GM18861 (cell line): ENCODE results near the gene MTARC2.
"Not testable (repeated sequence)": the region's sequence is repeated elsewhere in the genome, so short reads cannot be mapped to it uniquely, and the experiment has no call there.

Source experiments
- ATAC-seq: cut with Tn5 transposase; IDR thresholded peaks from one replicate; pipeline ENCODE4 v1.9.1; 2021; ENCODE audit not compliant: unreplicated experiment

The MTARC2 gene

DNA sequence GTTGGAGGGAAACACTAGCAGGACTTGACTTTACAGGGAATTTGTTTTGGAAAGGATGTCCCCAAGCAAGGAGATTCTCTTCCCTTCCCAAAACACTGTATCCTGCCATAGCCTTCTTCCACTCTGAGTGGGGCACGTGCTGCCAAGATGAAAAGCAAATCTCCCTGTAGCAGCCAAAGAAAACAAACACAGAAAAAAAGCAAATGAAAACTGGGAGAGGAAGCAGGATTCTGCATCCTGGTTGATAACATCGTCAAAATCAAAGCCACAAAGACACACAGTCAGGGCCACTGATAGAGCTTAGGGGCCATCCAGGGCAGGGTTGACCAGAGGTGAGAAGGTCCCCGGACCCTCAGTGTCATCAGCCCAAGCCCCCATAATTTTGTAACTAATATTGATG is 16.0 kb upstream of the MTARC2 start:
- no peak for ATAC-seq

DNA sequence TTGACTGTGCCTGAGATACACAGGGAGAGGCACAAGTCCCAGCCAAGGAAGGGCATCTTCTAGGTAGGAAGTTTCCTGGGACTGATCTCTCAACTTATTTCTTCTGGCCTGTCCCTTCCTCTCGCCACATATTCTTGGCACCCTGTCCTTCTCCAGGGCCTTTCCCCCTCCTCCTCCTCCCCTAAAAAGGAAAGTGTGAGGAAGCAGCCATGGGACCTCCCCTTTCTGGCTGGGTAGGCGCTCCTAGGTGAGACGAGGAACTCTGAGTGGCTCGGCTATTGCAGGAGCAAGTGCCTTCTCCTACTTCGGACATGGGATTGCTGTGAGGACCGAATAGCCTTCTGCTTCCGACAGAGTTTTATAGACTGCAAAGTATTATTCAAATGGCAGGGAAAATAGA is 15.5 kb upstream of the MTARC2 start:
- ATAC-seq, result no peak

DNA sequence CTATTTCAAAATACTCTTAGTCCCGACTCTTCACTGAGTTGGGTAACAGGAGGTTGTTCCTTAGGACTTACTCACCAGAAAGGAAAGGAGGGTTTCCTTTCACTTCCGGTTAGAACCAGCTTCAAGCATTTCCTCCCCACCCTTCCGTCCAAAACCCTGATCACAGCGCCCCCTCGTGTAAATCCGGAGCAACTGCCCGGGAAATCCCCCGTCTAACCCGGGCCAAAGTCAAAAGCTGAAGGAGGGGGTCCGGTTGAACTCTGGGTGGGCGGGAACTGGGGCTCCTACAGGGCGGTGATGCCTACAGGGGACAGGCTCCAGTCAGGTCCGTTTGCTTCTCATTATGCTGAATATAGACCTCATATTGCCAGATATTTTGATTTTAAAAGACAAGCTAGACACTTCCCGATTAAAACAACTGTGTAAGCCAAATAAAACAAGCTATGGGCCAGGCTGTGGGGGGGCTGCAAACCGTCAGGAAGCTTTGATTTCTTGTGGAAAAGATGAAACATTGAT is 15.0 kb upstream of the MTARC2 start:
- peak; percentile 77 for ATAC-seq

- ATAC-seq, result no peak
Measured at GRCh38 chr1:220734571-220735326, 13.4 kb upstream of the MTARC2 start.

GRCh38 chr1:220736283-220736682 is 11.8 kb upstream of the MTARC2 start:
- not testable (repeated sequence) for ATAC-seq

DNA sequence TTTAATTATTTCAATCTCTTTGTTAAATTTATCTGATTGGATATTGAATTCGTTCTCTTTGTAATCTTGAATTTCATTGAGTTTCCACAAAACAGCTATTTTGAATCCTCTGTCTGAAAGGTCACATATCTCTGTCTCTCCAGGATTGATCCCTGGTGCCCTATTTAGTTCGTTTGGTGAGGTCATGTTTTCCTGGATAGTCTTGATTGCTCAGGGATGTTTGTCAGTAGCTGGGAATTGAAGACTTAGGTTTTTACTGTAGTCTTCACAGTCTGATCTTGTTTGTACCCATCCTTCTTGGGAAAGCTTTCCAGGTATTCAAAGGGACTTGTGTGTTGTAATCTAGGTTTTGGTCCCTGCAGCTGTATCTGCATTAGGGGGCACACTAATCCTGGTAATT is 6.8 kb upstream of the MTARC2 start:
- no peak for ATAC-seq

DNA sequence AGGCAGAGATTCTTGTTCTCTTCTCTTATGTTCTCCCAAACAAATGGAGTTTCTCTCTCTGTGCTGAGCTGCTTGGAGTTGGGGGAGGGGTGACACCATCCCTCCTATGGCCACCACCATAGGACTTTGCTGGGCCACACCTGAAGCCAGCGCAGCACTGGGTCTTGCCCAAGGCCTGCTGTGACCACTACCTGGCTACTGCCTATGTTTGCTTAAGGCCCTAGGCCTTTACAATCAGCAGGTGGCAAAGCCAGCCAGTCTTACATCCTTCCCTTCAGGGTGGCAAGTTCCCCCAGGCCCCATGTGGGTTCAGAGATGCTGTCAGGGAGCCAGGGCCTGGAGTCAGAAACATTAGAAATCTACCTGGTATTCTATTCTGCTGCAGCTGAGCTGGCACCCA is 6.3 kb upstream of the MTARC2 start:
- ATAC-seq, result no peak

- ATAC-seq, result no peak
Measured at GRCh38 chr1:220742520-220742919, 5.6 kb upstream of the MTARC2 start.

GRCh38 chr1:220746851-220747250 is 1.3 kb upstream of the MTARC2 start:
- ATAC-seq, result no peak

DNA sequence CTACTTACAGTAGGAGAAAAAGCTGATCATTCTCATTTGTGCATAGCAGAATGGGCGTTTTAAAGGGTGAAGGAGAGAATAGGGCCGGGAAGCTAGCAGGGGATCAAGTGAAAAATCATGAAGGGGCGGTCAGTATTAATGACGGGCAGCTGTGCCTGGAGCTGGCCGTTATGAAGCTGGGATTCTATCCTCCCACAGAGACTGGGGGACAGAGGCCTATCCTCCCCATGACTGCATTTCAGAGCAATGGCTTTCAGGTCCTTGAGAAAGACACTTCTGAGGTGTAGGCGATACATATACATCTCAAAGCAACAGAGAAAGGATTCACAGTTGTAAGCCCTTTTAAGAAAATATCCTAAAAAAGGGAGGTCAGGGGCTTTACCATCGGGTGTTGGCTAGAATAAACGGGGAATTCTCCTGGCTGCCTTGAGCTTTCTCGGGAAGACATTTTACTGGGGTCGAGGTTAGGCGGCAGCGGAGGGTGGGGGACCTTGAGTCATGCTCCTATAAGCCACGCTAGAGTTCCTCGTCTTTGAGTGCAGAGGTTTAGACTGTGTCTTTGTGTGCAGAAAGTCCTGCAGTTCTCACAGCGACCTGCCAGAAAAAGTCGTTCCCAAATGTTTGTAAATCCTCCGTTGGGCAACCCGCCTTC is 559 bp upstream of the MTARC2 start:
- ATAC-seq, result no peak

GRCh38 chr1:220748936-220749335 is 814 bp downstream of the MTARC2 start:
- no peak for ATAC-seq

DNA sequence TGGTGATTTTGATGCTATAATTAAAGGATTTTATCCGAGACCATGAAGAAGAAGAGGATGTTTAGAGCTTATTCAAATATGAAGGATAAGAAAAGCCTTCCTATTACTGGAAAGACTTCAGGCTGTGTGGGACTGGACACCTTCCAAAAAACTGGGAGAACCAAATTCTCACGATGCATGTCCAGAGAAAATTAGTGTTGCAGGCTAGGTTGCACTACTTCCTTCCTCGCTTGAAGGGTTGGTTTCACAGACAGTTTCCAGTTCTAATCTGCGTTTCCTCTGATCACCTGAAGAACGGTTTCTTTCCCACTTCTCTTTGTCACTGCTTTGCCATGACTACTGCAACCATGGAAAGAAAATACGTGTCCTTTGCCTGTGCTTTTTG is 2.0 kb downstream of the MTARC2 start:
- no peak for ATAC-seq

DNA sequence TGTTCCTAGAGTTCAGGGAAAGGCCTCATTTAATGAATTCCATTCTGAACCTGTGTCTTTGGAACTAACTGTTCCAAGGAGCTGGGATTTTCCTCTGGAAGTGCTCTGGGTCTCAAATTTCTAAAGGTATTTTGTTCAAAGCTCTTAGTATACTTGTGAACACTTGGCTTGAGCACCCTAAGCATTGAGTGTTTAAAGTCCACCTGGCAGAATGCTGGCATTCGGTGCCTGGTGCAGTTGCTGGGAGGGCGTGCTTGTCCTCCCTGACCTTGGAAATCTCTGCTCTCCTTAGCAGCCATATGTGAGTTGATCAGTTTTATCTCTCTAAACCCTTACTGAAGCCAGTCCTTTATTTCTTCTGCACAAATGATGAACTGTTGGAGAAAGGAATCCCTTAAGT is 3.0 kb downstream of the MTARC2 start:
- no peak for ATAC-seq

GRCh38 chr1:220754212-220754917 is 6.2 kb downstream of the MTARC2 start:
- no peak for ATAC-seq

DNA sequence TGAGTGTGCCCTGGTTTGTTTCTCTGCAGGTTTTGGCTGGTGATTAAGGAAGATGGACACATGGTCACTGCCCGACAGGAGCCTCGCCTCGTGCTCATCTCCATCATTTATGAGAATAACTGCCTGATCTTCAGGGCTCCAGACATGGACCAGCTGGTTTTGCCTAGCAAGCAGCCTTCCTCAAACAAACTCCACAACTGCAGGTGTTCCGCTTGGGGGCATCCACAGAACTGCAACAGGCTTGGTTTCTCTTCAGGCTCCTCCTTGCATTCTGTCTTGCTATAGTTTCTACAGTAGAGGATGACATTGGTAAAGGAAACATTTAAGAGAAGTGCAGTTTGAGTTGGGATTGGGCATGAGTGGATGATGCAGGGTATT is 6.8 kb downstream of the MTARC2 start:
- ATAC-seq, result no peak

DNA sequence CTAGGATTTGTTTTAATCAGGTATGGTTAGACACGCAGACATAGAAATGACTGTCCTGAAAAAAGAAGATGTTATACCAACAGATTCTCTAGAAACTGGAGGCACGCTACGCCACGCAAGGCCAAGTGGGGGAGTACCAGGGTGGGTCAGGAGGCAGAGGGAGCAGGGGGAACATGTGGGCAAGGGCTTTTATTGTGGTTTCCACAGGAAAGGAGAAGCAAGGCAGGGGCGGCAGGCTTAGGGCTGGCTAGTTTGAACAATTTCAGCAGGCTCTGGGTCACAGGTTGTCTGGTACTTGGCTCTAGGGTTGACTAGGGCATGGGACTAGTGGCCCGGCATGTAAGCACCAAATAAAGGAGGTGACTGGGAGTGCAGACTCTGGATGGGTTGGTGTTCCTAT is 7.2 kb downstream of the MTARC2 start:
- no peak for ATAC-seq

DNA sequence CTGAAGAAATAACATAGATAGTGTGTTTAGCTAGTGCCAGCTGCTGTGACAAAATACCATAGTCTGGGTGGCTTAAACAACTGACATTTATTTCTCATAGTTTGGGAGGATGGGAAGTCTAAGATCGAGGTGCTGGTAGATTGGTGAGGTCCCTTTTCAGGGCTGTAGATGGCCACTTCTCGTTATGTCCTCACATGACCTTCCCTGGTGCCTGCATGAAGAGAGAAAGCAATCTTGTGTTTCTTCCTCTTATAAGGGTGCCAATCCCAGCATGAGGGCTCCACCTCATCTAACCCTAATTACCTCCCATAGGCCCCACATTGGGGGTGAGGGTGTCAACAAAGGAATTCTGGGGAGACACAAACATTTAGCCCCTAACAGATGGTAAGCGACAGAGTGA is 9.3 kb downstream of the MTARC2 start:
- ATAC-seq, result no peak

- no peak for ATAC-seq
Measured at GRCh38 chr1:220759147-220759546, 11.0 kb downstream of the MTARC2 start.

GRCh38 chr1:220761688-220762427 is 13.7 kb downstream of the MTARC2 start:
- ATAC-seq, result no peak

- no peak for ATAC-seq
Measured at GRCh38 chr1:220764757-220765156, 16.6 kb downstream of the MTARC2 start.
